Activated CD4-positive, alpha-beta T cell treated with anti-CD3 and anti-CD28 coated beads, Interleukin-2, amount 50 U/mL, for 4 hours (primary cell): ENCODE measurements around the gene TRAF3.
"Not testable (repeated sequence)": the region's sequence is repeated elsewhere in the genome, so short reads cannot be mapped to it uniquely, and the experiment has no call there.

Experiments used
- DNase-seq, 2 experiments: peaks; one replicate each; pipeline ENCODE4 v3.0.0-alpha.2; 2020

The TRAF3 gene

GRCh38 chr14:102868956-102869547, 91.8 kb downstream of the TRAF3 start:
- no peak for DNase-seq

- DNase-seq, result no peak
Observed at GRCh38 chr14:102870246-102870645, 93.0 kb downstream of the TRAF3 start.

- DNase-seq, result no peak
Observed at GRCh38 chr14:102870994-102871831, 94.0 kb downstream of the TRAF3 start.

GRCh38 chr14:102872020-102872419, 94.8 kb downstream of the TRAF3 start:
- no peak for DNase-seq

GRCh38 chr14:102873131-102873530, 95.9 kb downstream of the TRAF3 start:
- DNase-seq, result no peak

- DNase-seq, result no peak
Observed at GRCh38 chr14:102873546-102874061, 96.4 kb downstream of the TRAF3 start.

- no peak for DNase-seq
Observed at GRCh38 chr14:102875652-102876051, 98.4 kb downstream of the TRAF3 start.

- DNase-seq, result not testable (repeated sequence)
Observed at GRCh38 chr14:102877511-102877910, 100.3 kb downstream of the TRAF3 start.

- no peak for DNase-seq
Observed at GRCh38 chr14:102878174-102878969, 101.1 kb downstream of the TRAF3 start.

GRCh38 chr14:102878970-102879460, 101.8 kb downstream of the TRAF3 start:
- DNase-seq, result no peak

- DNase-seq, result no peak
Observed at GRCh38 chr14:102882226-102882906, 105.1 kb downstream of the TRAF3 start.

- no peak for DNase-seq
Observed at GRCh38 chr14:102883089-102883541, 105.9 kb downstream of the TRAF3 start.

GRCh38 chr14:102883554-102883953, 106.3 kb downstream of the TRAF3 start:
- no peak for DNase-seq

GRCh38 chr14:102885737-102886447, 108.6 kb downstream of the TRAF3 start:
- DNase-seq, result no peak

GRCh38 chr14:102888748-102889147, 111.5 kb downstream of the TRAF3 start:
- DNase-seq, result no peak

- DNase-seq, result no peak
Observed at GRCh38 chr14:102889615-102890014, 112.4 kb downstream of the TRAF3 start.

- DNase-seq, result no peak
Observed at GRCh38 chr14:102891111-102891510, 113.9 kb downstream of the TRAF3 start.

GRCh38 chr14:102891556-102891955, 114.3 kb downstream of the TRAF3 start:
- no peak for DNase-seq

- DNase-seq, result no peak
Observed at GRCh38 chr14:102892651-102893050, 115.4 kb downstream of the TRAF3 start.

- no peak for DNase-seq
Observed at GRCh38 chr14:102893452-102893851, 116.2 kb downstream of the TRAF3 start.

GRCh38 chr14:102896735-102897134, 119.5 kb downstream of the TRAF3 start:
- DNase-seq, result not testable (repeated sequence)
